Hepatocyte (in vitro differentiated cells): ENCODE measurements around the gene PRR9. TPM values are rescaled to one million over a fixed set of nuclear protein-coding genes. Genes with fewer than 3 reads are reported as not detected.

Experiments used
- DNase-seq: peaks from one replicate; pipeline ENCODE4 v3.0.0-alpha.2; 2016; ENCODE audit warnings: low spot score
- H2AFZ ChIP-seq: fragments of 200-600 bp; sonication (generic); 2 replicates; pipeline ENCODE4 v1.6.0; 2016; ENCODE audit warnings: antibody characterized with exemption, mild to moderate bottlenecking
- H3K27ac ChIP-seq: fragments of 200-600 bp; sonication (generic); 2 replicates; pipeline ENCODE4 v1.5.1; 2016; ENCODE audit warnings: mild to moderate bottlenecking
- H3K27me3 ChIP-seq: fragments of 200-600 bp; sonication (generic); 2 replicates; pipeline ENCODE4 v1.6.1; 2016
- H3K36me3 ChIP-seq: fragments of 200-600 bp; sonication (generic); replicated peaks from 2 replicates; pipeline ENCODE4 v1.5.1; 2016; ENCODE audit warnings: low read depth; ENCODE audit not compliant: insufficient read depth
- H3K4me1 ChIP-seq: fragments of 200-600 bp; sonication (generic); 2 replicates; pipeline ENCODE4 v1.5.1; 2016; ENCODE audit warnings: mild to moderate bottlenecking, moderate library complexity; ENCODE audit not compliant: insufficient read depth
- H3K4me2 ChIP-seq: fragments of 200-600 bp; sonication (generic); 2 replicates; pipeline ENCODE4 v1.6.0; 2016
- H3K4me3 ChIP-seq: fragments of 200-600 bp; sonication (generic); 2 replicates; pipeline ENCODE4 v1.5.1; 2016; ENCODE audit warnings: mild to moderate bottlenecking
- H3K79me2 ChIP-seq: fragments of 200-600 bp; sonication (generic); 2 replicates; pipeline ENCODE4 v1.6.0; 2017; ENCODE audit warnings: mild to moderate bottlenecking
- H3K9me2 ChIP-seq: fragments of 200-600 bp; sonication (generic); replicated peaks from 2 replicates; pipeline ENCODE4 v1.6.0; 2017; ENCODE audit warnings: mild to moderate bottlenecking; ENCODE audit not compliant: insufficient read depth
- H3K9me3 ChIP-seq: fragments of 200-600 bp; sonication (generic); 2 replicates; pipeline ENCODE4 v1.5.1; 2016; ENCODE audit warnings: low read depth, mild to moderate bottlenecking
- H4K20me1 ChIP-seq: fragments of 200-600 bp; sonication (generic); 2 replicates; pipeline ENCODE4 v1.6.0; 2016; ENCODE audit warnings: mild to moderate bottlenecking; ENCODE audit not compliant: insufficient read depth, poor library complexity, severe bottlenecking
- CTCF ChIP-seq: fragments of 200-600 bp; sonication (generic); IDR thresholded peaks from 2 replicates; pipeline ENCODE4 v1.5.1; 2016; ENCODE audit warnings: antibody characterized with exemption, mild to moderate bottlenecking; ENCODE audit not compliant: poor library complexity
- EZH2 ChIP-seq: fragments of 200-600 bp; sonication (generic); IDR thresholded peaks from 2 replicates; pipeline ENCODE4 v1.6.1; 2016; ENCODE audit warnings: antibody characterized with exemption, mild to moderate bottlenecking, borderline replicate concordance
- EZH2phosphoT487 ChIP-seq: fragments of 200-600 bp; sonication (generic); IDR thresholded peaks from one replicate; pipeline ENCODE4 v1.6.1; 2018; ENCODE audit warnings: antibody characterized with exemption, mild to moderate bottlenecking, low read depth, moderate library complexity; ENCODE audit not compliant: unreplicated experiment, severe bottlenecking
- WGBS: methylation state at CpG from one replicate; pipeline ENCODE4 v1.1.6; 2016; ENCODE audit warnings: low lambda C conversion rate; ENCODE audit errors: missing lambda C conversion rate; 5-methylcytosine and 5-hydroxymethylcytosine counted together
- polyA plus RNA-seq: library from polyadenylated mRNA; unstranded; fragments of >200 nt; fragmentation: Nextera tagmentation; extraction: Ambion mirVana; gene quantifications from 2 replicates; pipeline ENCODE4 v1.2.1, GENCODE V29; 2016
- total RNA-seq: library from RNA; depleted of rRNA; stranded (reverse); fragments of >200 nt; gene quantifications from 2 replicates; pipeline ENCODE4 v1.2.3, GENCODE V29; 2014

The PRR9 gene
- total RNA-seq (not detected in 2 replicates), polyA plus RNA-seq (0.33 TPM in 1 of 2 replicates, not detected in the other)

GRCh38 chr1:153217212-153217611, at the start of gene PRR9:
TSS of gene PRR9 (plus strand) at chr1:153217584. CDS start at chr1:153218145, 561 bp downstream.
- WGBS, result 71% methylated on average over 3 of the region's 3 CpGs

GRCh38 chr1:153168686-153169085, 48.7 kb upstream of the PRR9 start:
- H3K4me3 ChIP-seq, result no peak overlapping the region
- TF ChIP-seq CTCF (no peak), EZH2 (no peak), EZH2phosphoT487 (no peak)
- H3K4me2 ChIP-seq, result no peak overlapping the region
- H2AFZ ChIP-seq, result no peak overlapping the region
- H3K27me3 ChIP-seq, result no peaks in the 10 kb centered on the region
- H3K9me3 ChIP-seq, result no peaks in the 10 kb centered on the region
- H3K79me2 ChIP-seq, result no peaks in the 10 kb centered on the region
- H3K27ac ChIP-seq, result no peak overlapping the region
- H3K36me3 ChIP-seq, result no peaks in the 10 kb centered on the region
- no peaks in the 10 kb centered on the region for H4K20me1 ChIP-seq
- H3K9me2 ChIP-seq, result no peaks in the 10 kb centered on the region
- DNase-seq, result no peak
- 41% methylated on average over 2 of the region's 2 CpGs for WGBS
- no peaks in the 10 kb centered on the region for H3K4me1 ChIP-seq

More at GRCh38 chr1:153217212-153217611, at the start of gene PRR9:
- no peak within 1 kb of the TSS for H2AFZ ChIP-seq
- H3K79me2 ChIP-seq, result no peaks in the 10 kb centered on the region
- no peak within 1 kb of the TSS for H3K4me3 ChIP-seq
- no peak for DNase-seq
- H3K36me3 ChIP-seq, result no peaks in the 10 kb centered on the region
- H3K4me2 ChIP-seq, result no peak within 1 kb of the TSS
- H4K20me1 ChIP-seq, result no peaks in the 10 kb centered on the region
- no peak for TF ChIP-seq EZH2phosphoT487
- no peak for TF ChIP-seq CTCF
- no peak for TF ChIP-seq EZH2
- no peaks in the 10 kb centered on the region for H3K27me3 ChIP-seq
- no peaks in the 10 kb centered on the region for H3K9me3 ChIP-seq
- no peaks in the 10 kb centered on the region for H3K4me1 ChIP-seq
- H3K27ac ChIP-seq, result no peak within 1 kb of the TSS
- H3K9me2 ChIP-seq, result no peaks in the 10 kb centered on the region

DNA sequence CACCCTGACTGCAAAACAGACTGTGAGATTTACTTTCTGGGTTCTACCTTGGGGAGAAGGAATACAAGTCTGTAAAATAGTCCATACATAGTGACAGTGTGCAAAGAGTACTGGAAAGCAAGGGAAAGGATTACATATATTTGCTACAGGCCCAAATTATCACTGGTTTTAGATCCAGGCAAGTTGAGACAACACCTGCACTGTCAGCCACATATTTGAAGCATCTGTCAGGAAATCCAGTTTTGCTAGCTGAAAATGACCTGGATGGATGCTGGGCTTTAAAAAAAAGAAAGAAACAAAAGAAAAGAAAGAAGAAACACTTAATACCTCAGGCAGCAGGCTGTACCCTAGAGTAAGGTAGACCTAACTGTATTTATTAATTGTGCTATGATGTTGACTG, 42.8 kb upstream of the PRR9 start:
- Histone ChIP-seq H3K79me2 (no peaks in the 10 kb centered on the region), H3K9me2 (no peaks in the 10 kb centered on the region)

More for the DNA sequence above, 42.8 kb upstream of the PRR9 start:
- Histone ChIP-seq H3K4me2 (no peak overlapping the region), H3K27me3 (no peaks in the 10 kb centered on the region), H3K27ac (no peak overlapping the region), H3K4me3 (no peak overlapping the region), H3K36me3 (peaks cover 4% of the 10 kb centered on the region), H3K9me3 (no peaks in the 10 kb centered on the region), H4K20me1 (no peaks in the 10 kb centered on the region), H3K4me1 (no peaks in the 10 kb centered on the region), H2AFZ (no peak overlapping the region)
- TF ChIP-seq CTCF (no peak), EZH2phosphoT487 (no peak), EZH2 (no peak)
- no peak for DNase-seq
